GOT3 (cell line): ENCODE results near the gene ZNF697.
"Not testable (repeated sequence)": the region's sequence is repeated elsewhere in the genome, so short reads cannot be mapped to it uniquely, and the experiment has no call there.

Source experiments
- DNase-seq: peaks from one replicate; lab custom pipeline; 2025; ENCODE audit warnings: mixed read lengths; lab: John Stamatoyannopoulos, UW

ZNF697 gene

GRCh38 chr1:119631433-119632102 lies 16.5 kb downstream of the ZNF697 start:
- DNase-seq = no peak

DNA sequence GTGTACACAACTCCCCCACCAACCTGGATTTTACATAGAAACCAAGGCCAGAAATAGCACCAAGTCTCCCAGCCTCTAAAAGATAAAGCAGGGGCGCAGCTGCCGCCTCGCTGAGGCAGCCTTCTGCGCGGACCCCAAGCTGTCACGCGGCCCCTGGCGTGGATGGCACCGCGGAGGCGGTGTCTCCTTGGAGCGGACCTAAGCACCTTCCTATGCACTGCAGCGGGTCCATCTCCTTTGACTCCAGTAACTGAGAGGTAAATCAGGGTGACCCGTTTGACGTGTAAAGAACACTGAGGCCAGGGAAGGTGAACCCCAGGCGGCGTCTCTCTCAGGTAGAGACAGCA lies 17.0 kb downstream of the ZNF697 start:
- no peak for DNase-seq

GRCh38 chr1:119626841-119627240 lies 21.2 kb downstream of the ZNF697 start:
- DNase-seq = no peak

DNA sequence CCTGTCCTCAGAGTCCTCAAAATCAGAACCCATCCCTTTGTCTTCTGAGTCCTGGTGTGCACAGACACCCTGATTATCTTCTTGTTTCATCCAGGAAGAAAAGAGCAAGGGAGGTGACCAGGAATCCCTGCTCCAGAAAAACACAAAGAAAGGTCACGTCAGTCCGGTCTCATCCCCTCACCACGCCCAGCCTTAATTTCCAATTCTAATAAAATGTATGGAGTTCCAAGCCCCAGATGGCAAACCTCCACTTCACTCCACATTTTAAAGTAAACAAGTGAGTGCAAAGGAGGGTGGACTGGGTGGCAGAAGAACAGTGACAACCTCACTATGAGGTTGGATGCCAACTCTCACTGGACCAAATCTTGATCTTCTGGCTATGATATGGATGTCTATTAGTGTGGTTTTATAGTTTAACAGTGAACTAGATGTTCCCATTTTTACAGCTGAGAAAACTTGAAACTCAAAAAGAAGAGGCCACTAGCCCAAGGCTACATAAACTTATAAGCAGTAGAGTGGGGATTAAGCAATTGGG lies 22.0 kb downstream of the ZNF697 start:
- no peak for DNase-seq

GRCh38 chr1:119623678-119624077 lies 24.4 kb downstream of the ZNF697 start:
- no peak for DNase-seq

DNA sequence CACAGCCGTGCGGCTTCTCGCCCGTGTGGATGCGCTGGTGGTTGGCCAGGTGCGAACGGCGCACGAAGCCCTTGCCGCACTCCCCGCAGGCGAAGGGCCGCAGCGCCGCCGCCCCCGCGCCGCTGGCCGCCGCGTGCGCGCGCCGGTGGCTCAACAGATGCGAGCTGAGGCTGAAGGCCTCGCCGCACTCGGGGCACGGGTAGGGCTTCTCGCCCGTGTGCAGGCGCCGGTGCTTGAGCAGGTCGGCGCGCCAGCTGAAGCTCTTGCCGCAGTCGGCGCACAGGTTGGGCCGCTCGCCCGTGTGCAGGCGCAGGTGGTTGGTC lies 24.9 kb downstream of the ZNF697 start:
- no peak for DNase-seq

DNA sequence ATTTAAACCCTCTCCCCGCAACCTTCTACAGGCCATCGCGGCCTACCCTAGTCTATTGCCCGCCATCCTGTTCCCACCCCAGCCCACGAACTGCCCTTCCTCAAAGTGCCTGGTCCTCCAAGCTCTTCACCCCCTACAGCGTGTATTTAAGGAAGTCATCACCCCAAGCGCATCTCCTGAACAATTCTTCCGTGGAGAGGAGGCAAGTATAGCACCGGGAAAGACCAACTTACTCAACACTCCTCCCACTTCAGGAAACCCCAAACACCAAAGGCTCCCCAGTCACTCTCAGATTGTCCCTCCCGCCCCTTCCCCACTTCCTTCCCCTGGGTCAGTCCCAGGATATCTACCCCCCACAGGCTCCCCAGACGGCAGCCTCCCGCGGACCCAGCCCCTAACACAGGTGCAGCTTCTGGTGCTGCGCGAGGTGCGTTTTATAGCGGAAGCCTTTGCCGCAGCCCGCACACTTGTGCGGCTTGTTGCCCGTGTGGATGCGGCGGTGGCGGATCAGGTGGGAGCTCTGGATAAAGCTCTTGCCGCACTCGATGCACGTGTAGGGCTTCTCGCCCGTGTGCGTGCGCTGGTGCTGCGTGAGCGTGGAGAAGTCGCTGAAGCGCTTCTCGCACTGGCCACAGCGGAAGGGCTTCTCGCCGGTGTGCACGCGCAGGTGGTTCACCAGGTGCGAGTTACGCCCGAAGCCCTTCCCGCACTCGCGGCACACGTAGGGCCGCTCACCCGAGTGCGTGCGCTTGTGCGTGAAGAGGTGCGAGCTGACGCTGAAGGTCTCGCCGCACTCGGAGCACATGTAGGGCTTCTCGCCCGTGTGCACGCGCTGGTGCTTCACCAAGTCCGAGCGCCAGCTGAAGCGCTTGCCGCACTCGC lies 25.5 kb downstream of the ZNF697 start:
- no peak for DNase-seq

GRCh38 chr1:119621705-119622104 lies 26.4 kb downstream of the ZNF697 start:
- DNase-seq = no peak

DNA sequence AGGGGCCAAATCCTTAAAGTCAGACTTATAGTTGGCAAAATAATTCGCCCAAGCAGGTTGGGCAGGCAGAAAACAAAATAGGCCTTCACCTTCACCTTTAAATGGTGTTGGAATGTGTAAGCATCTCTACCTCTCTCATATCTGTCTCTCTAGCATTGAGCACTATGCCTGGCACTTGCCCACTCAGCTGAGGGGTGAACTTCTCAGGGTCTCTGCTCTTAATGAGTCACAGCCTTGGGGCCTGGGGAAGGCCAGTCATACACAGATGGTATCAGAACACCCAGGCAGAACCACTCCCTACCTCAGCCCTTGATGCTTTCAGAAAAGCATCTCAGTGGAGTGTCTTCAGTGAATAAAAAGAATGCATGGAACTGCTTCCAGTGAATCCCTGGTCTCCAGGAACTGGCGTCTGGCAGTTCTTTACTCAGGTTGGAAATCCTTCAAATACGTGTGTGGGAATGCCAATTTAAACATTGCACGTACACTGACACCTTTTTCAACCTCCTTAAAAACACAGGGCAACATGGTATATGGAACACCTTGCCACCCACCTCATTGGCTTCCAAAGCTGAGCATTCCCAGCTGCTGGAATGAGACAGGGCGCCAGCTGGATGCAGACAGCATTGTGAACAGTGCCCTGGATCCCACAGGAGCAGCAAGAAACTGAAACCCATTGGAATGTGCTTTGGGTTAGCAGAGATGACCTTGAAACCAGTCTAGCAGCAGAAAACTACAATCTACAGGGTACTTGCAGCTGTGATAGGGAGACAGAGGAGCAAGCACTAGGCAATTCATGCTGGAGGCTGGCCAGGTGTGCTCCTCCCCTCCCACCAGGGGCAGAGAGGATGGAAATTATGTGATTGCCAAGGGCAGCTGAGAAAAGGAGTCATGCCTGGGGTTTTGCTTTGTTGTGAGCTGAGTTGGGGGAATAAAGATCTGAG lies 30.0 kb downstream of the ZNF697 start:
- no peak for DNase-seq

- not testable (repeated sequence) for DNase-seq
Measured at GRCh38 chr1:119616748-119617147, 31.3 kb downstream of the ZNF697 start.

- DNase-seq = not testable (repeated sequence)
Measured at GRCh38 chr1:119615100-119615499, 33.0 kb downstream of the ZNF697 start.

DNA sequence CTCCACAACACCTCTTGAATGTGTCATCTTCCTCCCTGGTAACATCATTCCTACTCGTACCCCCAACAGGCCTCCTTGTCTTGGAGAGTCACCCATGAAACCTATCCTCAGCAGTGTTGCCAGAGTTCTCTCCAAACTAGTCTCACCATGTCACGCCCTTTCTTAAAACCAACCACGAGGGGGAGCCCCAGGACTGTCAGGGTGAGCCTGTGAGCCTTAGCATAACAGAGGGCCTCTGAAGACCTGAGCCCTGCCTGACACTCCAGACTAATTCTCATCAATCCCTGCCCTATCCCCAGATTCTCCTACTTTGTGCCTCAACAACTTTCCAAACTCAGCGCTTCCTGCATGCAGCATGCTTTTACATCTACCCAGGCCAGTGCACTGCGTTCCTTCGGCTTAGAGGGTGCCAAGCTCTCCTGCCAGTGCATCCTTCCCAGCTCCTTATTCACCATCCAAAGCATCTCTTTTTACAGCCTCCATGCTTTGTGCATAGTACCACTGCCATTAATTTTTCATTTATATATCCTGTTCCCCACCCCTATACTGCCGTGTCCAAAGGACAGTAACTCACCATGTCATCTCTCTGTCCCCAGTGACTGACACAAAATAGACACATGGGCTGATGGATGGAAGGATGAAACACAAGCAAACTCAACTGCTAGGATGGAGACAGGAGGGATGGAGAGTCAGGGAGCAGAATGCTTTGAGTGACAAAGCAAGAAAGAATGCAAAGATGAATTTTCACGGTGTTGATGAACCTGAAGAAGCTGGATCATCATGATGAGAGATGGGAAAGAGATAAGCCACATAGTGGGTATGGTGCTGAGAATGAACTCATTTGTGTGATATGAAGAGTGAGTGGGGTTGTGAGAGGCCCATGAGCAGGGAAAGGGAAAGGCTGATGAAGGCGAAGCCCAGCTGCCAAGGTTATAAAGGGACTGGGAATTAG lies 34.0 kb downstream of the ZNF697 start:
- no peak for DNase-seq

GRCh38 chr1:119611701-119612113 lies 36.4 kb downstream of the ZNF697 start:
- no peak for DNase-seq

GRCh38 chr1:119608816-119609215 lies 39.2 kb downstream of the ZNF697 start:
- DNase-seq = not testable (repeated sequence)

DNA sequence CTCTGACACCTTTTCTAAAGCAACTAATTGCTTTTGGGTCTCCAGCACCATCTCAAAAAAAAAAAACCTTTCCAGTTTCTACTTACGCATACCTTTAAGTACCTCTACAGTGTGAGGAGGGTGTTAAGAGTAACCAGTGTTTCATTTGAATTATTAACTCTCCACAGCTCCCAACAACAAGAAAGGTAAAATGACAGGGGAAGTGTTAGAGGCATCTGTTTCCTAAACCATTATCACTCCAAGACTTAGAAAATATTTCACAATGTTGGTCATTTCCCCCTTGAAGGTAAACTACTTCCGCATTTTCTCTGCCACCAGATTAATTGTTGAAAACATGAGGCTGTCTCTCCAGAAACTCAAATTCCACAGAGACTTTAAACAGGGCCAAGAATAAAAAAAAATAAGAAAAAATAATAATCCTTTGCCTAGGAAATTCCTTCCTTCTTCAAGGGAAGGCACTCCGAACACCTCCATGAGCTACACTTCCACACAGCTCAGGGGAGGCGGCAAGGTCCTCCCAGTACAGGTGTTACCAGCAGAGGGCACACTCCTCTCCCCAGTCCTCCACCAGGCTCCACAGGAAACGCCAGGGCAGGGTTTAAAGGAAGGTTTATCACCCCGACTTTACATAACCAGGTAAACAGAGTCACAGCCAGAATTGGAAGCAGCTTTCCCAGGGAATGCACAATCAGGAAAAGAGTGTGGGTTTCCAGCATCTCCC lies 40.8 kb downstream of the ZNF697 start:
- DNase-seq = not testable (repeated sequence)

DNA sequence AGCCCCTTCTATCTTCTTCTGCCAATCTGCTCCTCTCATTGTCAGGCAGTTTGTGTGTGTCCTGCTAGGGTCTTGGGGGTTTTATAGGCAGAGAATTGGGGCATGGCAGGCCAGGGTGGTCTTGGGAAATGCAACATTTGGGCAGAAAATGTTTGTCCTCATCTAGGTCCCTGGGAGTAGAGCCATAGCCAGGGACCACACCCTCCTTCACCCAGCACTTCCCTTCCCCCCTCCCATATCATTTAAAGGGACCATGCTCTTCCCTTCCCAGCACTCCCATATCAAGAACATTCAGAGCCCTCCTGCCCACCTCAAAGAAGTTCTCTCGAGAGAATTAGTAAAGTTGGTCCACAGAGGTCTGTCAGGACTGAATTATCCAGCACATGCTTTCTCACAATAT lies 41.7 kb downstream of the ZNF697 start:
- DNase-seq = no peak

- DNase-seq = no peak
Measured at GRCh38 chr1:119605686-119606085, 42.4 kb downstream of the ZNF697 start.

GRCh38 chr1:119605080-119605479 lies 43.0 kb downstream of the ZNF697 start:
- DNase-seq = not testable (repeated sequence)

GRCh38 chr1:119603695-119604094 lies 44.4 kb downstream of the ZNF697 start:
- DNase-seq = no peak

- DNase-seq = not testable (repeated sequence)
Measured at GRCh38 chr1:119603241-119603640, 44.8 kb downstream of the ZNF697 start.
